GM12878 (cell line): ENCODE data around the gene NHLRC4.

Source experiments
- CBX3 ChIP-seq: fragments of 200-600 bp; sonication (generic); IDR thresholded peaks from 2 replicates; pipeline ENCODE4 v1.6.1; 2016; ENCODE audit warnings: low read depth, borderline replicate concordance
- EZH2 ChIP-seq: IDR thresholded peaks from 2 replicates; pipeline ENCODE4 v1.6.1; 2012; ENCODE audit warnings: low read depth, mild to moderate bottlenecking, control low read depth, inconsistent platforms, low read length, borderline replicate concordance; ENCODE audit not compliant: control insufficient read depth
- HCFC1 ChIP-seq: fragments of 150-350 bp; IDR thresholded peaks from 2 replicates; pipeline ENCODE4 v1.6.1; 2014; ENCODE audit warnings: low read length
- MEF2A ChIP-seq: IDR thresholded peaks from 2 replicates; pipeline ENCODE4 v1.6.1; 2011; ENCODE audit warnings: low read depth, mild to moderate bottlenecking, low read length, moderate library complexity; ENCODE audit not compliant: insufficient read depth
- NR2C2 ChIP-seq: IDR thresholded peaks from 2 replicates; pipeline ENCODE4 v1.6.1; 2011; ENCODE audit warnings: borderline replicate concordance, low read depth; ENCODE audit not compliant: control insufficient read depth, insufficient read length
- NR2F1 ChIP-seq: fragments of 450-650 bp; conservative IDR thresholded peaks from 2 replicates; pipeline ENCODE4 v1.6.1; 2017; ENCODE audit warnings: mild to moderate bottlenecking
- RAD51 ChIP-seq: fragments of 450-650 bp; IDR thresholded peaks from 2 replicates; pipeline ENCODE4 v1.6.1; 2016; ENCODE audit warnings: moderate library complexity, mild to moderate bottlenecking, inconsistent platforms
- SREBF2 ChIP-seq: IDR thresholded peaks from 2 replicates; pipeline ENCODE4 v1.6.1; 2012; ENCODE audit warnings: mild to moderate bottlenecking, low read length
- ZNF274 ChIP-seq: IDR thresholded peaks from one replicate; pipeline ENCODE4 v1.8.0; 2011; ENCODE audit not compliant: insufficient read length, insufficient read depth
- ZZZ3 ChIP-seq: IDR thresholded peaks from 2 replicates; pipeline ENCODE4 v1.6.1; 2011; ENCODE audit warnings: low read depth; ENCODE audit not compliant: control insufficient read depth, insufficient read length
- TF ChIP-seq, protein P1 (sequence below), 3 experiments: IDR thresholded peaks in 2 of 3; conservative IDR thresholded peaks in 1 of 3; 2 replicates each; pipeline ENCODE4 v1.5.1; 2011; ENCODE audit warnings: low read depth in 3 of 3, low read length in 3 of 3, mild to moderate bottlenecking in 3 of 3, control low read depth in 2 of 3, moderate library complexity in 2 of 3, inconsistent platforms in 1 of 3, mixed read lengths in 1 of 3; ENCODE audit not compliant: control insufficient read depth in 2 of 3, insufficient read depth in 1 of 3; ENCODE audit errors: extremely low read depth in 1 of 3

DNA sequence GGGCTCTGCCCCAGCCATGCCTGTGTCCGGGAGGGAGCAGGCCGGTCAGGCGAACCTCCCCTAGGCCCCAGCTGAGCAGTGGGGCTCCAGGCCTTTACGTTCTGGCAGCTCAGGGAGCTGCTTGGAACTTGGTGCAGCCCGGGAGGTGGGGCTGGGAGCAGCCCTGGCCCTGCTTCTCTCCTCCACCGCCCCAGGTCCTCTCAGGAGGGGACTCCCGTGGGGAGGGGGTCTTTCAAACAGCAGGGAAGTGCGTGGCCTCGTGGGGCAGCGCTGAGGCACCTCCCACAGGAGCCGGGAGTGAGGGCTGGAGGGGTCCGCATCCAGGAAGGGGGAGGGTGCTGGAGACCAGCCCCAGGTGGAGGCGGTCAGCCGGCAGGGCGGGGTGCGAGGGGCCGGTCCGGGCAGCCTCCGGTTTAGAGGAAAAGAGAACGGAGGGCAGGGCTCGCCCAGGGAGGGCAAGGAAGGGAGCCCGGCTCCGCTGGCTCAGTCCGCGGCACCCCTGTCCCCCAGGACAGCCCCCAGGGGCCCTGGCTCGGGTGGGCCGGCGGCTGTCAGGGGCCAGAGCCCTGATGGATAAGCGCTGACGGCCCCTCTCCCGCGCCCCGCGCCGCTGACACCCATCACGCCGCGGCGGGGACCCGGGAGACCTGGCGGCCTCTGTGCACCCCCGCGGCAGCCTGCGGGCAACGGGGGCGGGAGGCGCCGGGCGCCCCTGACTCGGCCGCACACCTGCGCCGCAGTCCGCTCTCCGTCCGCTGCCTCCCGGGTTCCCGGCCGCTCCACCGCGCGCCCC, 7.2 kb upstream of the NHLRC4 start:
- TF ChIP-seq, protein P1, sequence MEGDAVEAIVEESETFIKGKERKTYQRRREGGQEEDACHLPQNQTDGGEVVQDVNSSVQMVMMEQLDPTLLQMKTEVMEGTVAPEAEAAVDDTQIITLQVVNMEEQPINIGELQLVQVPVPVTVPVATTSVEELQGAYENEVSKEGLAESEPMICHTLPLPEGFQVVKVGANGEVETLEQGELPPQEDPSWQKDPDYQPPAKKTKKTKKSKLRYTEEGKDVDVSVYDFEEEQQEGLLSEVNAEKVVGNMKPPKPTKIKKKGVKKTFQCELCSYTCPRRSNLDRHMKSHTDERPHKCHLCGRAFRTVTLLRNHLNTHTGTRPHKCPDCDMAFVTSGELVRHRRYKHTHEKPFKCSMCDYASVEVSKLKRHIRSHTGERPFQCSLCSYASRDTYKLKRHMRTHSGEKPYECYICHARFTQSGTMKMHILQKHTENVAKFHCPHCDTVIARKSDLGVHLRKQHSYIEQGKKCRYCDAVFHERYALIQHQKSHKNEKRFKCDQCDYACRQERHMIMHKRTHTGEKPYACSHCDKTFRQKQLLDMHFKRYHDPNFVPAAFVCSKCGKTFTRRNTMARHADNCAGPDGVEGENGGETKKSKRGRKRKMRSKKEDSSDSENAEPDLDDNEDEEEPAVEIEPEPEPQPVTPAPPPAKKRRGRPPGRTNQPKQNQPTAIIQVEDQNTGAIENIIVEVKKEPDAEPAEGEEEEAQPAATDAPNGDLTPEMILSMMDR (IDR thresholded peaks at IDR 0.05 in 2 of 3, conservative IDR thresholded peaks at IDR 0.05 in 1 of 3; ENCODE audit: control insufficient read depth in 2 of 3, extremely low read depth in 1 of 3, insufficient read depth in 1 of 3, low read depth in 3 of 3, low read length in 3 of 3) = no peak
- TF ChIP-seq NR2F1 = no peak
- no peak for TF ChIP-seq RAD51
- no peak for TF ChIP-seq EZH2
- TF ChIP-seq CBX3 = no peak
- TF ChIP-seq ZNF274 = no peak
- TF ChIP-seq HCFC1 = no peak
- no peak for TF ChIP-seq NR2C2
- TF ChIP-seq ZZZ3 = no peak
- TF ChIP-seq SREBF2 = no peak
- no peak for TF ChIP-seq MEF2A
